H9 (cell line): ENCODE data around the gene CLDN20. TPM values are rescaled to one million over a fixed set of nuclear protein-coding genes. Genes with fewer than 3 reads are reported as not detected.
"Not testable (repeated sequence)": the region's sequence is repeated elsewhere in the genome, so short reads cannot be mapped to it uniquely, and the experiment has no call there.

Experiments
- DNase-seq: peaks from one replicate; pipeline ENCODE4 v3.0.0-alpha.2; 2017
- H2AFZ ChIP-seq: one replicate; pipeline ENCODE4 v1.6.1; 2013; ENCODE audit warnings: mild to moderate bottlenecking, low read length, control low read depth, moderate library complexity
- H2AK5ac ChIP-seq: 2 replicates; pipeline ENCODE4 v1.6.1; 2013; ENCODE audit warnings: low read length, control low read depth, mixed read lengths; ENCODE audit not compliant: insufficient read length
- H2BK120ac ChIP-seq: one replicate; pipeline ENCODE4 v1.6.1; 2013; ENCODE audit warnings: low read depth, mild to moderate bottlenecking, low read length, control low read depth, inconsistent platforms; ENCODE audit not compliant: poor library complexity, severe bottlenecking
- H2BK12ac ChIP-seq: 2 replicates; pipeline ENCODE4 v1.6.1; 2013; ENCODE audit warnings: low read length, control low read depth, mixed read lengths, low read depth; ENCODE audit not compliant: insufficient read length
- H2BK15ac ChIP-seq: 2 replicates; pipeline ENCODE4 v1.6.1; 2013; ENCODE audit warnings: low read depth, low read length, control low read depth
- H2BK20ac ChIP-seq: one replicate; pipeline ENCODE4 v1.6.1; 2013; ENCODE audit warnings: low read depth, mild to moderate bottlenecking, low read length, control low read depth, inconsistent platforms; ENCODE audit not compliant: poor library complexity, severe bottlenecking
- H2BK5ac ChIP-seq: 2 replicates; pipeline ENCODE4 v1.6.1; 2013; ENCODE audit warnings: low read length, control low read depth, mixed read lengths; ENCODE audit not compliant: insufficient read length
- H3K14ac ChIP-seq: 2 replicates; pipeline ENCODE4 v1.6.1; 2013; ENCODE audit warnings: low read length, control low read depth; ENCODE audit not compliant: insufficient read depth
- H3K18ac ChIP-seq: 2 replicates; pipeline ENCODE4 v1.6.1; 2013; ENCODE audit warnings: low read depth, mild to moderate bottlenecking, mixed read lengths, low read length, control low read depth; ENCODE audit not compliant: insufficient read length
- H3K23ac ChIP-seq: 2 replicates; pipeline ENCODE4 v1.6.1; 2013; ENCODE audit warnings: low read length, control low read depth, mixed read lengths, low read depth; ENCODE audit not compliant: insufficient read length
- H3K23me2 ChIP-seq: 2 replicates; pipeline ENCODE4 v1.6.1; 2013; ENCODE audit warnings: low read depth, mild to moderate bottlenecking, mixed read lengths, low read length, control low read depth; ENCODE audit not compliant: insufficient read length, poor library complexity, severe bottlenecking
- H3K27ac ChIP-seq: 2 replicates; pipeline ENCODE4 v1.5.1; 2013; ENCODE audit warnings: low read length, control low read depth, mixed read lengths, low read depth; ENCODE audit not compliant: insufficient read length
- H3K27me3 ChIP-seq: 2 replicates; pipeline ENCODE4 v1.6.1; 2013; ENCODE audit warnings: low read length, control low read depth, inconsistent platforms; ENCODE audit not compliant: insufficient read depth
- H3K4ac ChIP-seq: 2 replicates; pipeline ENCODE4 v1.6.1; 2013; ENCODE audit warnings: low read depth, mild to moderate bottlenecking, control low read depth, inconsistent platforms, low read length, moderate library complexity
- H3K4me1 ChIP-seq: 2 replicates; pipeline ENCODE4 v1.6.1; 2013; ENCODE audit warnings: low read length, control low read depth, inconsistent platforms; ENCODE audit not compliant: insufficient read depth
- H3K4me2 ChIP-seq: 2 replicates; pipeline ENCODE4 v1.6.1; 2013; ENCODE audit warnings: low read length, control low read depth, mixed read lengths; ENCODE audit not compliant: insufficient read length, insufficient read depth
- H3K56ac ChIP-seq: 2 replicates; pipeline ENCODE4 v1.6.1; 2013; ENCODE audit warnings: low read depth, mild to moderate bottlenecking, mixed read lengths, low read length, control low read depth; ENCODE audit not compliant: insufficient read length
- H3K79me1 ChIP-seq: 2 replicates; pipeline ENCODE4 v1.6.1; 2013; ENCODE audit warnings: low read depth, mild to moderate bottlenecking, moderate library complexity, low read length, control low read depth, inconsistent platforms; ENCODE audit not compliant: insufficient read depth, poor library complexity, severe bottlenecking
- H3K79me2 ChIP-seq: 2 replicates; pipeline ENCODE4 v1.6.1; 2013; ENCODE audit warnings: low read length, control low read depth, inconsistent platforms; ENCODE audit not compliant: insufficient read depth
- H3K9ac ChIP-seq: 2 replicates; pipeline ENCODE4 v1.6.1; 2013; ENCODE audit warnings: low read length, control low read depth, mixed read lengths; ENCODE audit not compliant: insufficient read length; ENCODE audit errors: extremely low read depth
- H3K9me3 ChIP-seq: one replicate; pipeline ENCODE4 v1.6.1; 2013; ENCODE audit warnings: low read depth, low read length, inconsistent platforms; ENCODE audit not compliant: control insufficient read depth
- H3T11ph ChIP-seq: one replicate; pipeline ENCODE4 v1.6.1; 2013; ENCODE audit warnings: mild to moderate bottlenecking, low read length, control low read depth, inconsistent platforms
- H4K20me1 ChIP-seq: one replicate; pipeline ENCODE4 v1.6.1; 2013; ENCODE audit not compliant: control insufficient read depth, insufficient read length, insufficient read depth
- H4K5ac ChIP-seq: 2 replicates; pipeline ENCODE4 v1.6.1; 2013; ENCODE audit warnings: low read depth, mild to moderate bottlenecking, mixed read lengths, low read length, control low read depth; ENCODE audit not compliant: insufficient read length
- H4K8ac ChIP-seq: replicated peaks from 2 replicates; pipeline ENCODE4 v1.6.1; 2013; ENCODE audit warnings: low read length, control low read depth, mixed read lengths, low read depth; ENCODE audit not compliant: insufficient read length
- H4K91ac ChIP-seq: 2 replicates; pipeline ENCODE4 v1.6.1; 2013; ENCODE audit warnings: low read depth, mild to moderate bottlenecking, moderate library complexity, mixed read lengths, low read length, control low read depth; ENCODE audit not compliant: insufficient read length
- H3K27ac Mint-ChIP-seq, 3 experiments: 2 replicates in 2 of 3; 3 replicates in 1 of 3; pipeline ENCODE4 v1.8.0; 2020 to 2021; ENCODE audit warnings: mixed read lengths in 3 of 3, mild to moderate bottlenecking in 1 of 3, moderate library complexity in 1 of 3
- H3K27me3 Mint-ChIP-seq: 2 replicates; pipeline ENCODE4 v1.8.0; 2021; ENCODE audit warnings: low read depth, mild to moderate bottlenecking, moderate library complexity, mixed read lengths
- H3K36me3 Mint-ChIP-seq, 3 experiments: 2 replicates in 2 of 3; 3 replicates in 1 of 3; pipeline ENCODE4 v1.8.0; 2020 to 2021; ENCODE audit warnings: low read depth in 3 of 3, mixed read lengths in 3 of 3; ENCODE audit not compliant: insufficient read depth in 1 of 3
- H3K4me1 Mint-ChIP-seq, 2 experiments: 2 replicates each; pipeline ENCODE4 v1.8.0; 2020; ENCODE audit warnings: mixed read lengths in 2 of 2
- H3K4me3 Mint-ChIP-seq, 2 experiments: 2 replicates in 1 of 2; 3 replicates in 1 of 2; pipeline ENCODE4 v1.8.0; 2020 to 2021; ENCODE audit warnings: mild to moderate bottlenecking in 2 of 2, mixed read lengths in 2 of 2, moderate library complexity in 1 of 2
- H3K9me3 Mint-ChIP-seq, 2 experiments: 2 replicates in 1 of 2; 3 replicates in 1 of 2; pipeline ENCODE4 v1.8.0; 2020; ENCODE audit warnings: mild to moderate bottlenecking in 2 of 2, mixed read lengths in 2 of 2, moderate library complexity in 1 of 2
- CTCF ChIP-seq: fragments of 200-600 bp; sonication (generic); conservative IDR thresholded peaks from 3 replicates; pipeline ENCODE4 v1.8.0; 2021; ENCODE audit warnings: antibody characterized with exemption, mild to moderate bottlenecking
- WGBS: extraction: QIAGEN DNeasy Blood & Tissue Kit; methylation state at CpG from one replicate; pipeline ENCODE4 v1.1.7; 2013; ENCODE audit warnings: missing lambda C conversion rate, low lambda C conversion rate, mixed read lengths; ENCODE audit not compliant: insufficient read length; ENCODE audit errors: extremely low coverage; 5-methylcytosine and 5-hydroxymethylcytosine counted together
- total RNA-seq: library from RNA; stranded (reverse); gene quantifications from 2 replicates; pipeline ENCODE4 v1.2.1, GENCODE V29; 2021

The CLDN20 gene
- total RNA-seq, 1 experiment from 2014 or later: not detected

DNA sequence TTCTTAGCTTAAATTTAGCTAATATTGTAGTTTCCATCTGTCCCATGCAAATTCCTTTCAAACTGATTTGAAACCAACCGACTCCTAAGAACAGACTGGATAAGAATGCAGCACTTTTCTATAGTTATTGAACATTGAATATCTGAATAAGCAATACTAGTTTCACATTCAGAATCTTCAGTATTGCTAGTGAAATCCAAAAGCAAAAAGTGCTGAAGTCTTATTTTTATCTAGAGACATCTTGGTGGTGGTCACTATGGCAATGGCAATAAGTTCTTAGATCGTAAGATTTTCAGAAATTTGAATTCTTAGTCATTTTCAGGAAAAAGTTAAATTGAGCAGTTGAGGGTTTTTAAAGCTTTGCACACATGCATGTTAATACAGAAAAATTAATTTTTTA is 47.8 kb downstream of the CLDN20 start:
- H2BK12ac ChIP-seq: no peak overlapping the region
- Mint-ChIP-seq H3K27ac (no peak overlapping the region), H3K4me1 (peaks cover 13 to 15% of the 10 kb centered on the region in 2 experiments), H3K4me3 (no peak overlapping the region), H3K27me3 (no peaks in the 10 kb centered on the region), H3K36me3 (peaks cover 12 to 47% (median 41%) of the 10 kb centered on the region in 3 experiments), H3K9me3 (no peaks in the 10 kb centered on the region)
- H4K8ac ChIP-seq: no peak overlapping the region
- H2BK5ac ChIP-seq: no peak overlapping the region
- H4K20me1 ChIP-seq: no peaks in the 10 kb centered on the region
- TF ChIP-seq CTCF: no peak
- no peaks in the 10 kb centered on the region for H3K79me2 ChIP-seq
- no peak overlapping the region for H2BK15ac ChIP-seq
- no peak overlapping the region for H2BK120ac ChIP-seq
- peaks cover 2% of the 10 kb centered on the region for H3K23me2 ChIP-seq
- no peak overlapping the region for H3K27ac ChIP-seq
- H3K14ac ChIP-seq: no peak overlapping the region
- H3K9me3 ChIP-seq: no peaks in the 10 kb centered on the region
- no peak overlapping the region for H3K4me2 ChIP-seq
- no peaks in the 10 kb centered on the region for H3K4me1 ChIP-seq
- no peak overlapping the region for H3T11ph ChIP-seq
- no peak overlapping the region for H4K91ac ChIP-seq
- H3K18ac ChIP-seq: no peak overlapping the region
- H2AK5ac ChIP-seq: no peak overlapping the region
- no peak overlapping the region for H3K9ac ChIP-seq
- H2AFZ ChIP-seq: no peak overlapping the region
- H2BK20ac ChIP-seq: no peak overlapping the region
- H3K23ac ChIP-seq: no peak overlapping the region
- no peak overlapping the region for H4K5ac ChIP-seq
- no peak overlapping the region for H3K4ac ChIP-seq
- H3K27me3 ChIP-seq: no peaks in the 10 kb centered on the region
- DNase-seq: no peak
- H3K56ac ChIP-seq: no peak overlapping the region
- no CpG with 5 or more reads among the region's 2 CpGs for WGBS
- no peaks in the 10 kb centered on the region for H3K79me1 ChIP-seq

GRCh38 chr6:155312950-155313349 is 49.1 kb downstream of the CLDN20 start:
- not testable (repeated sequence) for H3K4ac ChIP-seq, H3K18ac ChIP-seq, H3K9ac ChIP-seq, H3K27me3 Mint-ChIP-seq, H3K27ac ChIP-seq, H3K9me3 Mint-ChIP-seq, H3K14ac ChIP-seq, H3K56ac ChIP-seq, H2BK12ac ChIP-seq, H3K27me3 ChIP-seq, H3K9me3 ChIP-seq, H3K23me2 ChIP-seq, H3K79me1 ChIP-seq, H2BK15ac ChIP-seq, H2BK120ac ChIP-seq, DNase-seq, H4K91ac ChIP-seq, H4K20me1 ChIP-seq, H3K4me1 ChIP-seq, H3K23ac ChIP-seq, H4K8ac ChIP-seq, H3K4me2 ChIP-seq, H2BK5ac ChIP-seq, H4K5ac ChIP-seq, H2AK5ac ChIP-seq, H3K79me2 ChIP-seq, H2BK20ac ChIP-seq, H3T11ph ChIP-seq, H2AFZ ChIP-seq
- H3K27ac Mint-ChIP-seq: 0 out of 7 replicates have a peak overlapping the region, but pooled peaks of 1 of the 3 experiments have one; percentile 16
- peaks cover 13 to 15% of the 10 kb centered on the region in 2 experiments for H3K4me1 Mint-ChIP-seq
- peak overlapping the region; percentile 97 for H3K4me3 Mint-ChIP-seq
- WGBS: no CpG with 5 or more reads among the region's 7 CpGs
- peaks cover 8 to 37% (median 31%) of the 10 kb centered on the region in 3 experiments for H3K36me3 Mint-ChIP-seq
